Measurements from ENCODE around the gene ZNF497. TPM values are rescaled to one million over a fixed set of nuclear protein-coding genes. Genes with fewer than 3 reads are reported as not detected.
A peak's percentile ranks its signal among the peaks of the same experiment; 100 is the strongest.
"Not testable (repeated sequence)": the region's sequence is repeated elsewhere in the genome, so short reads cannot be mapped to it uniquely, and the experiment has no call there.

The ZNF497 gene
- polyA plus RNA-seq, 4 donors, result 3.3 to 5.7 (median 3.9) TPM

- no peak for DNase-seq (ENCODE audit: low read depth in 4 of 4, low spot score in 3 of 4)
Measured at GRCh38 chr19:58319241-58319640, 43.3 kb downstream of the ZNF497 start.

DNA sequence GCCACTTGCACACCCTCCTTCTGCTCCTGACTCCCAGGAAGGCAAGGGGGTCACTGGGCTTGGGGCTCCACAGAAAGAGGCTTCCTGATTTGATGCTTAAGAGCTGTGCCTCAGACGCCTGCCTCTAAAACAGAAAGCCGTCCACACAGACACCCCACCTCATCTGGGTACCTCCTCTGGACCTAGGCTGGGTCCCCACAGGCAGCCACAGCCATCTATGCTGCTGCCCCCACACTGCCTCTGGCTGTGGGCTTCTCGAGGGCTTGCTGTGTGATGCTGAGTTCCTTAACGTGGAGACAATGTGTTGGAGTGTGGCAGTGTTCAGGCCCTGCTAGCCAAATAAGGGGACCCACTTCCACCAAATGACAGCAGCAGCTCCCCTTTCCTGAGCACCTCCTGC is 44.3 kb downstream of the ZNF497 start:
- DNase-seq (ENCODE audit: low read depth in 4 of 4, low spot score in 3 of 4), result no peak

GRCh38 chr19:58317476-58318072 is 45.0 kb downstream of the ZNF497 start:
- peak in 2 of 4 donors; percentile 20 to 42 for DNase-seq (ENCODE audit: low read depth in 4 of 4, low spot score in 3 of 4)

GRCh38 chr19:58315580-58315979 is 47.0 kb downstream of the ZNF497 start:
- DNase-seq (ENCODE audit: low read depth in 4 of 4, low spot score in 3 of 4), result no peak

DNA sequence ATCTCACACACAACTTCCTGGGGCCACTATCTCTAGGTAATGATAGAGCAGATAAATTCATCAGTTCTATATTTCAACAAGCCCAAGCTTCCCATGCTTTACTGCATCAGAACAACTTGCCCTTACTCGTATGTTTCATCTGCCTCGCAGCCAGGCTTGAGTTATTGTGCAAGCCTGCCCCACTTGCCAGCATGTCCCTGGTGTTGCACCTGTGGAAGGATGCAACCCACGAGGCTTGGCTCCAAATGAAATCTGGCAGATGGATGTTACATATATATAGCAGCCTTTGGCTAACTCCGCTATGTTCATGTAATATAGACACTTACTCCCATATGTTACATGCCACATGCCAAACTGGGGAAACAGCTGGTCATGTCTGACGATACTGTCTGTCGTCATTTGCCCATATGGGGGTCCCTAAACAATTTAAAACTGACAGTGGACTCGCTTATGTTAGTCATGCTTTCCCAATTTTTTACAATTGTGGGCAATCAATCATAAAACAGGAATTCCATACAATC is 51.1 kb downstream of the ZNF497 start:
- DNase-seq (ENCODE audit: low read depth in 4 of 4, low spot score in 3 of 4), result no peak

DNA sequence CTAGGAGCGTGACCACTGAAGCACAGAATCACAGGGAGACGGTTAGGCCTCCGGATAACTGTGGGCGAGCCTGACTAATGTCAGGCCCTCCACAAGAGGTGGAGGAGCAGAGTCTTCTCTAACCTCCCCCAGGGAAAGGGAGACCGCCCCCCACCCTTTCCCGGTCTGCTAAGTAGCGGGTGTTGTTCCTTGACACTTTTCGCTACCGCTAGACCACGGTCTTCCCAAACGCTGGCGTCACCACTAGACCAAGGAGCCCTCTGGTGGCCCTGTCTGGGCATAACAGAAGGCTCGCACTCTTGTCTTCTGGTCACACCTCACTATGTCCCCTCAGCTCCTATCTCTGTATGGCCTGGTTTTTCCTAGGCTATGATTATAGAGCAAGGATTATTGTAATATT is 51.9 kb downstream of the ZNF497 start:
- not testable (repeated sequence) for DNase-seq (ENCODE audit: low read depth in 4 of 4, low spot score in 3 of 4)

DNA sequence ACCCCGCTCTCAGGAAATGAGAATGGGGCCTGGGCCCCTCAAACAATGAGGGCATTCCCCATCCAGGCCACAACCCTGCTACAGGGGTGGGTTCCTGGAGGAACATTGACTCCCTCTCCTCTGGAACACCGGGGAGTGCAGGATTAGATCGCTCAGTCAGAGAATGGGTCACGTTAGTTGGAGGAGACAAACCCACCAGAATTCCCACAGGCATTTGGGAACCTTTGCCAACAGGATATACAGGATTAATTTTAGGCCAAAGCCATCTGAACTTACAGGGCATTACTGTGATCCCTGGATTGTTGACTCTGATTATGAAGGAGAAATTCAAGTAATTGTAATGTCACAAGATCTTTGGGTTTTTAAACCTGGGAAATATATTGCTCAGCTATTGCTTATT is 54.8 kb downstream of the ZNF497 start:
- DNase-seq (ENCODE audit: low read depth in 4 of 4, low spot score in 3 of 4), result no peak

- DNase-seq (ENCODE audit: low read depth in 4 of 4, low spot score in 3 of 4), result no peak
Measured at GRCh38 chr19:58305932-58306323, 56.6 kb downstream of the ZNF497 start.

DNA sequence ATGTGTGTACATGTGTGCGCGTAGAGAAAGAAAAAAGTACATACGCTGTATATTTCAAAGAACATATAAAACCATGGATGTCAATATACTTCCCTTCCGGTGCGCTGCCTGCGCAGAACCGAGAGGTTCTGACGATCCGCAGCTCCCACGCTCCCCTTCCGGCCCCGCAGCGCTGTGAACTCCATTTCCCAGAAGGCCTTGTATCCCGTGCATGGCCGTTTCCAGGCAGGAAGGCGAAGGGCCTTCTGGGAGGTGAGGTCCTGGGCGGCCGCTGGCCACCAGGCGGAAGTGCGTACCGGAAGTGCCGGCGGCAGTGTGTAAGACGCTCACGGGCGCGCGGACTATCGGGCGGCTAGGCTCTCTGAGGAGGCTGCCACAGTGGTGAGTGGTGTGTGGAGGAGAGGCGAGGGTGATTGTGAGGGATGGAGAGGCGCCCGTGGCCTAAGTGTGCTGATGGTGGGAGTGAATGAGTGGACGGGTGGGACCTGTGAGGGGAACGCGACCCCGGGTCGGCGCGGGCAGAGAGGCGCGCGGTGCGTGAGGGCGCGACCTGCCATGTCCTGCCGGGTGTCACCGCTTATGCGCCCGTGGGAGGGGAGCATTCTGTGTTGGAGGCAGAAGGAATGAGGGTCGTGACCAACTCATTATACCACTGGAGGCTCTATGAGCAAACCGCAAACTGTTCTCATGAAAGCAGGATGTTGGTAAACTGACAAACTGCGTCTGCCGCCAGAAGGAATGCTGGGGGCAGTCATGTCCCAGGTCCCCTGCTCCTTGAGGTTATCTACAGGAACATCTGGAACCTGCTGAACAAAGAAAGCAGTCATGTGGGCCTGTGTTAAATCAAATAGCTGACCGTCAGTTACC is 57.3 kb downstream of the ZNF497 start, which contains the start of gene ERVK3-1:
ERVK3-1 (plus strand) TSS at position 313 of the 867 bp plus-strand sequence. CDS start 6,792 bp downstream, outside the sequence.
- DNase-seq (ENCODE audit: low read depth in 4 of 4, low spot score in 3 of 4), result peak; percentile 87 to 92 (median 90)

- DNase-seq (ENCODE audit: low read depth in 4 of 4, low spot score in 3 of 4), result no peak
Measured at GRCh38 chr19:58304748-58305064, 57.8 kb downstream of the ZNF497 start.

Other genes starting within 250 kb of the ZNF497 start
- gene ZNF329, start 212.0 kb downstream of the ZNF497 start, polyA plus RNA-seq (ENCODE audit: insufficient read length in 4 of 4), result 10 to 100 TPM; 18.8 to 26.1 (median 24.1) TPM
- 10 to 100 TPM; 18.1 to 22.7 (median 19.1) TPM for gene ZNF274, start 179.7 kb downstream of the ZNF497 start, polyA plus RNA-seq (ENCODE audit: insufficient read length in 4 of 4)
- 10 to 100 TPM; 29.7 to 37.0 (median 33.2) TPM for gene ZNF544, start 133.8 kb downstream of the ZNF497 start, polyA plus RNA-seq (ENCODE audit: insufficient read length in 4 of 4)
- gene ZNF8, start 83.8 kb downstream of the ZNF497 start, polyA plus RNA-seq (ENCODE audit: insufficient read length in 4 of 4), result 1 to 10 TPM; 6.4 to 7.5 (median 7.0) TPM
- 10 to 100 TPM; 46.2 to 51.0 (median 49.4) TPM for gene ERVK3-1, start 57.4 kb downstream of the ZNF497 start, polyA plus RNA-seq (ENCODE audit: insufficient read length in 4 of 4)
- 1 to 10 TPM; 3.4 to 3.8 (median 3.5) TPM for gene ZSCAN22, start 35.8 kb downstream of the ZNF497 start, polyA plus RNA-seq (ENCODE audit: insufficient read length in 4 of 4)
- 1 to 10 TPM in 1 of 4 donors, under 1 TPM in 3; 0.39 to 2.7 (median 0.93) TPM for gene A1BG, start 9.3 kb downstream of the ZNF497 start, polyA plus RNA-seq (ENCODE audit: insufficient read length in 4 of 4)
- 1 to 10 TPM; 2.1 to 5.3 (median 2.8) TPM for gene ZNF837, start 18.3 kb upstream of the ZNF497 start, polyA plus RNA-seq (ENCODE audit: insufficient read length in 4 of 4)
- gene RPS5, start 24.5 kb upstream of the ZNF497 start, polyA plus RNA-seq (ENCODE audit: insufficient read length in 4 of 4), result 1,000 to 10,000 TPM in 1 of 4 donors, 100 to 1,000 TPM in 3; 816 to 1,178 (median 906) TPM
- under 1 TPM in 1 of 4 donors, not detected in 3; 0.10 TPM for gene RNF225, start 32.9 kb upstream of the ZNF497 start, polyA plus RNA-seq (ENCODE audit: insufficient read length in 4 of 4)
- 10 to 100 TPM; 12.3 to 14.6 (median 13.6) TPM for gene ZNF584, start 45.9 kb upstream of the ZNF497 start, polyA plus RNA-seq (ENCODE audit: insufficient read length in 4 of 4)
- 10 to 100 TPM; 11.9 to 16.2 (median 15.2) TPM for gene ZNF132, start 77.4 kb upstream of the ZNF497 start, polyA plus RNA-seq (ENCODE audit: insufficient read length in 4 of 4)
- 1 to 10 TPM; 4.7 to 6.2 (median 5.3) TPM for gene ZNF324B, start 88.9 kb upstream of the ZNF497 start, polyA plus RNA-seq (ENCODE audit: insufficient read length in 4 of 4)
- gene ZNF324, start 104.3 kb upstream of the ZNF497 start, polyA plus RNA-seq (ENCODE audit: insufficient read length in 4 of 4), result 10 to 100 TPM in 2 of 4 donors, 1 to 10 TPM in 2; 8.6 to 11.4 (median 9.8) TPM
- 10 to 100 TPM; 14.4 to 19.0 (median 15.5) TPM for gene ZNF446, start 113.6 kb upstream of the ZNF497 start, polyA plus RNA-seq (ENCODE audit: insufficient read length in 4 of 4)
- gene SLC27A5, start 149.2 kb upstream of the ZNF497 start, polyA plus RNA-seq (ENCODE audit: insufficient read length in 4 of 4), result 10 to 100 TPM in 2 of 4 donors, 1 to 10 TPM in 2; 8.6 to 12.3 (median 10.2) TPM
- gene ZBTB45, start 157.1 kb upstream of the ZNF497 start, polyA plus RNA-seq (ENCODE audit: insufficient read length in 4 of 4), result 10 to 100 TPM in 3 of 4 donors, 1 to 10 TPM in 1; 9.4 to 16.7 (median 11.4) TPM
- gene TRIM28, start 181.3 kb upstream of the ZNF497 start, polyA plus RNA-seq (ENCODE audit: insufficient read length in 4 of 4), result 100 to 1,000 TPM; 677 to 796 (median 712) TPM
- 100 to 1,000 TPM; 113 to 135 (median 118) TPM for gene CHMP2A, start 192.4 kb upstream of the ZNF497 start, polyA plus RNA-seq (ENCODE audit: insufficient read length in 4 of 4)
- gene UBE2M, start 195.9 kb upstream of the ZNF497 start, polyA plus RNA-seq (ENCODE audit: insufficient read length in 4 of 4), result 100 to 1,000 TPM in 2 of 4 donors, 10 to 100 TPM in 2; 86.2 to 101 (median 94.1) TPM
- 10 to 100 TPM; 28.3 to 37.3 (median 32.0) TPM for gene MZF1, start 210.6 kb upstream of the ZNF497 start, polyA plus RNA-seq (ENCODE audit: insufficient read length in 4 of 4)